ENCODE results near the gene VPS33A.

GRCh38 chr12:122201381-122201780 is 64.9 kb downstream of the VPS33A start:
- TF ChIP-seq, protein P1, sequence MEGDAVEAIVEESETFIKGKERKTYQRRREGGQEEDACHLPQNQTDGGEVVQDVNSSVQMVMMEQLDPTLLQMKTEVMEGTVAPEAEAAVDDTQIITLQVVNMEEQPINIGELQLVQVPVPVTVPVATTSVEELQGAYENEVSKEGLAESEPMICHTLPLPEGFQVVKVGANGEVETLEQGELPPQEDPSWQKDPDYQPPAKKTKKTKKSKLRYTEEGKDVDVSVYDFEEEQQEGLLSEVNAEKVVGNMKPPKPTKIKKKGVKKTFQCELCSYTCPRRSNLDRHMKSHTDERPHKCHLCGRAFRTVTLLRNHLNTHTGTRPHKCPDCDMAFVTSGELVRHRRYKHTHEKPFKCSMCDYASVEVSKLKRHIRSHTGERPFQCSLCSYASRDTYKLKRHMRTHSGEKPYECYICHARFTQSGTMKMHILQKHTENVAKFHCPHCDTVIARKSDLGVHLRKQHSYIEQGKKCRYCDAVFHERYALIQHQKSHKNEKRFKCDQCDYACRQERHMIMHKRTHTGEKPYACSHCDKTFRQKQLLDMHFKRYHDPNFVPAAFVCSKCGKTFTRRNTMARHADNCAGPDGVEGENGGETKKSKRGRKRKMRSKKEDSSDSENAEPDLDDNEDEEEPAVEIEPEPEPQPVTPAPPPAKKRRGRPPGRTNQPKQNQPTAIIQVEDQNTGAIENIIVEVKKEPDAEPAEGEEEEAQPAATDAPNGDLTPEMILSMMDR (IDR thresholded peaks at IDR 0.05 in 4 of 5, conservative IDR thresholded peaks at IDR 0.05 in 1 of 5) = no peak
- no peak for TF ChIP-seq POLR2A (IDR thresholded peaks at IDR 0.05)
